GM12878 (cell line): ENCODE data around the gene LYG2. TPM values are rescaled to one million over a fixed set of nuclear protein-coding genes. Genes with fewer than 3 reads are reported as not detected.
A peak's percentile ranks its signal among the peaks of the same experiment; 100 is the strongest.

Experiments
- ATAC-seq: fragments of 200-7000 bp; cut with Tn5 transposase; 3 replicates; pipeline ENCODE4 v1.9.1; 2020; ENCODE audit warnings: mild to moderate bottlenecking, moderate library complexity
- BruUV-seq: library from RNA; stranded (reverse); fragments of 400-500 nt; replicated peaks from 2 replicates; lab custom pipeline; 2021; lab: Mats Ljungman, UMichigan
- CTCF ChIA-PET: fragments of 300-600 bp; sonication (Branson Sonifier 250); formaldehyde crosslinking; extraction: SDS; loops from one replicate; lab custom pipeline; 2021; ENCODE audit warnings: inconsistent platforms; lab: Yijun Ruan, JAX
- POLR2A ChIA-PET: fragments of 350-600 bp; formaldehyde crosslinking; extraction: SDS; loops from one replicate; lab custom pipeline; 2021; ENCODE audit warnings: inconsistent platforms; lab: Charles Lee
- RAD21 ChIA-PET: fragments of 300-600 bp; sonication (Branson Sonifier 250); formaldehyde crosslinking; loops from one replicate; lab custom pipeline; 2023; ENCODE audit warnings: antibody characterized with exemption; ENCODE audit not compliant: unreplicated experiment; lab: Charles Lee
- SMC1A ChIA-PET: fragments of 300-600 bp; sonication (Branson Sonifier 250); formaldehyde crosslinking; loops from one replicate; lab custom pipeline; 2023; ENCODE audit not compliant: unreplicated experiment, uncharacterized antibody; lab: Charles Lee
- DNase-seq: peaks from one replicate; pipeline ENCODE4 v3.0.0-alpha.2; 2011; ENCODE audit warnings: low read depth, low spot score
- FAIRE-seq: peaks from 3 replicates; lab custom pipeline; 2011; peaks lifted over from hg19 to GRCh38; lab: Jason Lieb, UNC
- H2AFZ ChIP-seq: 2 replicates; pipeline ENCODE4 v1.6.0; 2011; ENCODE audit warnings: low read depth, low read length, control low read depth; ENCODE audit not compliant: control insufficient read depth
- H3K27ac ChIP-seq: 2 replicates; pipeline ENCODE4 v1.5.1; 2011; ENCODE audit warnings: control low read depth; ENCODE audit not compliant: control insufficient read depth, insufficient read depth
- H3K27me3 ChIP-seq, 2 experiments: replicated peaks in 1 of 2; 2 replicates each; pipeline versions ENCODE4 v1.6.0 to v1.6.1; 2011; ENCODE audit warnings: low read length in 1 of 2; ENCODE audit not compliant: control insufficient read depth in 2 of 2, insufficient read depth in 2 of 2
- H3K36me3 ChIP-seq, 2 experiments: 2 replicates each; pipeline ENCODE4 v1.5.1; 2011; ENCODE audit warnings: low read length in 1 of 2; ENCODE audit not compliant: control insufficient read depth in 2 of 2, insufficient read depth in 2 of 2
- H3K4me1 ChIP-seq: 2 replicates; pipeline ENCODE4 v1.6.1; 2011; ENCODE audit warnings: mild to moderate bottlenecking, low read length, moderate library complexity, mixed read lengths; ENCODE audit not compliant: control insufficient read depth, insufficient read depth
- H3K4me2 ChIP-seq: 2 replicates; pipeline ENCODE4 v1.6.0; 2011; ENCODE audit warnings: control low read depth; ENCODE audit not compliant: control insufficient read depth, insufficient read depth
- H3K4me3 ChIP-seq: fragments of 200-600 bp; sonication (generic); 2 replicates; pipeline ENCODE4 v1.5.1; 2016
- H3K79me2 ChIP-seq: 2 replicates; pipeline ENCODE4 v1.6.0; 2011; ENCODE audit warnings: low read length; ENCODE audit not compliant: control insufficient read depth, insufficient read depth
- H3K9ac ChIP-seq: 2 replicates; pipeline ENCODE4 v1.8.0; 2011; ENCODE audit warnings: low read length, control low read depth, mixed read lengths; ENCODE audit not compliant: control insufficient read depth, insufficient read depth
- H3K9me3 ChIP-seq: replicated peaks from 3 replicates; pipeline ENCODE4 v1.5.1; 2011; ENCODE audit warnings: mild to moderate bottlenecking, low read length; ENCODE audit not compliant: control insufficient read depth, insufficient read depth
- H4K20me1 ChIP-seq: 2 replicates; pipeline ENCODE4 v1.6.0; 2011; ENCODE audit not compliant: control insufficient read depth, insufficient read depth
- CUX1 ChIP-seq: IDR thresholded peaks from 2 replicates; pipeline ENCODE4 v1.6.1; 2012; ENCODE audit warnings: improper control_type of control experiment, low read depth, low read length; ENCODE audit not compliant: insufficient replicate concordance
- HSF1 ChIP-seq: fragments of 150-350 bp; IDR thresholded peaks from 2 replicates; pipeline ENCODE4 v1.6.1; 2014; ENCODE audit warnings: mild to moderate bottlenecking, low read depth, low read length
- MEF2B ChIP-seq: fragments of 450-650 bp; IDR thresholded peaks from 2 replicates; pipeline ENCODE4 v1.6.1; 2018; ENCODE audit warnings: mild to moderate bottlenecking, moderate library complexity; ENCODE audit not compliant: partially characterized antibody, poor library complexity, severe bottlenecking
- SREBF1 ChIP-seq: IDR thresholded peaks from 2 replicates; pipeline ENCODE4 v1.6.1; 2012; ENCODE audit warnings: mild to moderate bottlenecking, low read length
- SUPT20H ChIP-seq: IDR thresholded peaks from 2 replicates; pipeline ENCODE4 v1.6.1; 2011; ENCODE audit warnings: low read depth, mild to moderate bottlenecking, low read length, moderate library complexity, borderline replicate concordance; ENCODE audit not compliant: control insufficient read depth
- WGBS: methylation state at CpG from one replicate; pipeline ENCODE4 v1.1.6; 2016; ENCODE audit warnings: low lambda C conversion rate; ENCODE audit not compliant: insufficient replicate concordance, insufficient coverage; ENCODE audit errors: missing lambda C conversion rate; 5-methylcytosine and 5-hydroxymethylcytosine counted together
- in situ Hi-C: fragments of 300-500 bp; cut with MboI; formaldehyde crosslinking; loops from 9 replicates; pipeline ENCODE4 v1.14.3; 2018; ENCODE audit warnings: mixed read lengths
- intact Hi-C: fragments of 100-400 bp; cut with micrococcal nuclease; formaldehyde crosslinking; loops from one replicate; pipeline ENCODE4 v1.14.2; 2022; ENCODE audit not compliant: unreplicated experiment
- polyA plus RNA-seq, 11 experiments: library from polyadenylated mRNA; depleted of rRNA in 4 of 11; unstranded in 6 of 11; stranded (reverse) in 5 of 11; fragments of >200 nt; fragmentation: Nextera tagmentation in 4 of 11; fragmentation: Illumina TruSeq in 1 of 11; extraction: Ambion mirVana in 4 of 11; extraction: Trizol in 1 of 11; gene quantifications; 1 replicate in 1 of 11; 2 replicates in 10 of 11; pipeline versions ENCODE4 v1.2.1 to v1.2.3, GENCODE V29; 2011 to 2016; ENCODE audit warnings: inconsistent platforms in 2 of 11, missing spikeins in 2 of 11, low read depth in 1 of 11
- total RNA-seq, 4 experiments: library from RNA; depleted of rRNA in 3 of 4; stranded (reverse); fragments of >200 nt in 3 of 4; fragmentation: Illumina TruSeq in 1 of 4; extraction: Trizol in 1 of 4; gene quantifications; 2 replicates each; pipeline versions ENCODE4 v1.2.1 to v1.2.3, GENCODE V29; 2013 to 2021

LYG2 gene
- total and polyA plus RNA-seq, 10 of the 15 experiments (the other 5 are each of a cell fraction or from before 2014, with no cell fraction given) = 0.11 to 0.95 (median 0.37) TPM; not detected in 6

DNA sequence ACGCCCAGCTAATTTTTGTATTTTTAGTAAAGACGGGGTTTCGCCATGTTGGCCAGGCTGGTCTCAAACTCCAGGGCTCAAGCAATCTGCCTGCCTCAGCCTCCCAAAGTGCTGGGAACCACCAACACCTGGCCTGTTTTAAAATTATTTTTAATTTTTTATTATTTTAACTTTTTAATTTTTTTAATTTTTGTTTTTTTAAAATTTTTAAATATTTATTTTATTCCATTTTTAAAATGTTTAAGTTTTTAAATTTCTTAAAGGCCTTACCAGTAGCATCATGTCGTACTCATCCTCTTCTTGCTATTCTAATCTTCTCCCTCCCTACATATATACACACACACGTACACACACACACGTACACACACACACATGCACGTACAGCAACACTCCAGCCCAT, 44.1 kb upstream of the LYG2 start:
- DNase-seq = no peak
- RAD21 ChIA-PET = no interaction called here
- no TSS peak for BruUV-seq
- CTCF ChIA-PET = no interaction called here
- Histone ChIP-seq H4K20me1 (no peaks in the 10 kb centered on the region), H2AFZ (no peak overlapping the region), H3K27ac (no peak overlapping the region), H3K4me2 (no peak overlapping the region), H3K36me3 (no peaks in the 10 kb centered on the region), H3K27me3 (no peaks in the 10 kb centered on the region), H3K4me1 (no peaks in the 10 kb centered on the region), H3K79me2 (no peaks in the 10 kb centered on the region), H3K4me3 (no peak overlapping the region), H3K9me3 (no peaks in the 10 kb centered on the region), H3K9ac (no peak overlapping the region)
- WGBS = 91% methylated on average over 7 of the region's 7 CpGs
- intact Hi-C loops = no loop called here
- SMC1A ChIA-PET = no interaction called here
- FAIRE-seq = no peak
- TF ChIP-seq HSF1 (no peak), SUPT20H (no peak)
- ATAC-seq = no peak
- in situ Hi-C loops = no loop called here
- POLR2A ChIA-PET = no interaction called here

GRCh38 chr2:99297994-99298393, 42.5 kb upstream of the LYG2 start:
- in situ Hi-C loops = no loop called here
- no TSS peak for BruUV-seq

More at GRCh38 chr2:99297994-99298393, 42.5 kb upstream of the LYG2 start:
- no peak for TF ChIP-seq CUX1
- no peak for TF ChIP-seq SREBF1
- peak; percentile 32 for TF ChIP-seq MEF2B
- FAIRE-seq (no peak), ATAC-seq (peak; percentile 48), DNase-seq (no peak)
- Histone ChIP-seq H3K79me2 (no peaks in the 10 kb centered on the region), H4K20me1 (no peaks in the 10 kb centered on the region), H3K36me3 (no peaks in the 10 kb centered on the region), H3K4me1 (no peaks in the 10 kb centered on the region), H3K27ac (no peak overlapping the region), H3K9me3 (no peaks in the 10 kb centered on the region), H3K9ac (no peak overlapping the region), H2AFZ (no peak overlapping the region), H3K27me3 (no peaks in the 10 kb centered on the region), H3K4me3 (no peak overlapping the region), H3K4me2 (no peak overlapping the region)
- ChIA-PET POLR2A (interaction anchor here (0.7 kb wide), 1 partner anchor 41 kb away, joined by 3 read pairs; no protein-coding TSS in a partner anchor), RAD21 (no interaction called here), CTCF (interaction anchor here (1.4 kb wide), 1 partner anchor 68 kb away, joined by 4 read pairs; no protein-coding TSS in a partner anchor), SMC1A (no interaction called here)
- intact Hi-C loops = no loop called here
- WGBS = 42% methylated on average over 2 of the region's 2 CpGs
